ENCODE results near the gene PHLDA3.

- TF ChIP-seq, protein P1, sequence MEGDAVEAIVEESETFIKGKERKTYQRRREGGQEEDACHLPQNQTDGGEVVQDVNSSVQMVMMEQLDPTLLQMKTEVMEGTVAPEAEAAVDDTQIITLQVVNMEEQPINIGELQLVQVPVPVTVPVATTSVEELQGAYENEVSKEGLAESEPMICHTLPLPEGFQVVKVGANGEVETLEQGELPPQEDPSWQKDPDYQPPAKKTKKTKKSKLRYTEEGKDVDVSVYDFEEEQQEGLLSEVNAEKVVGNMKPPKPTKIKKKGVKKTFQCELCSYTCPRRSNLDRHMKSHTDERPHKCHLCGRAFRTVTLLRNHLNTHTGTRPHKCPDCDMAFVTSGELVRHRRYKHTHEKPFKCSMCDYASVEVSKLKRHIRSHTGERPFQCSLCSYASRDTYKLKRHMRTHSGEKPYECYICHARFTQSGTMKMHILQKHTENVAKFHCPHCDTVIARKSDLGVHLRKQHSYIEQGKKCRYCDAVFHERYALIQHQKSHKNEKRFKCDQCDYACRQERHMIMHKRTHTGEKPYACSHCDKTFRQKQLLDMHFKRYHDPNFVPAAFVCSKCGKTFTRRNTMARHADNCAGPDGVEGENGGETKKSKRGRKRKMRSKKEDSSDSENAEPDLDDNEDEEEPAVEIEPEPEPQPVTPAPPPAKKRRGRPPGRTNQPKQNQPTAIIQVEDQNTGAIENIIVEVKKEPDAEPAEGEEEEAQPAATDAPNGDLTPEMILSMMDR (IDR thresholded peaks at IDR 0.05; ENCODE audit: insufficient read depth, low read length), result no peak
- no peak for TF ChIP-seq REST (IDR thresholded peaks at IDR 0.05; ENCODE audit: insufficient replicate concordance, low read depth)
- TF ChIP-seq GABPA (IDR thresholded peaks at IDR 0.05; ENCODE audit: low read depth), result no peak
These were observed 46.2 kb upstream of the PHLDA3 start for GRCh38 chr1:201515062-201515750.

Data from HL-60 (cell line).